Measurements from ENCODE around the gene HOGA1. TPM values are rescaled to one million over a fixed set of nuclear protein-coding genes. Genes with fewer than 3 reads are reported as not detected.

HOGA1 gene
- total RNA-seq, 1 experiment from 2014 or later = 0.15 TPM

- CTCF ChIA-PET = interaction anchor here (0.6 to 2.9 kb wide), 10 partner anchors 10 to 209 kb away, joined by 3 to 9 read pairs (median 4); partner anchors contain the start of gene HOGA1
Measured at GRCh38 chr10:97574374-97575126, 9.6 kb upstream of the HOGA1 start.

More at GRCh38 chr10:97574374-97575126, 9.6 kb upstream of the HOGA1 start:
- no peak for TF ChIP-seq PRRX2 (CRISPR knock-in tag; IDR thresholded peaks at IDR 0.05)
- no peak for TF ChIP-seq TEAD4 (CRISPR knock-in tag; IDR thresholded peaks at IDR 0.05)
- TF ChIP-seq CDX4 (CRISPR knock-in tag; IDR thresholded peaks at IDR 0.05; ENCODE audit: borderline replicate concordance) = no peak
- no peak for TF ChIP-seq MYBL2 (CRISPR knock-in tag; IDR thresholded peaks at IDR 0.05)
- TF ChIP-seq SMAD4 (CRISPR knock-in tag; IDR thresholded peaks at IDR 0.05) = no peak
- TF ChIP-seq SP1 (CRISPR knock-in tag; conservative IDR thresholded peaks at IDR 0.05) = no peak
- no peak for TF ChIP-seq FOXK1 (CRISPR knock-in tag; IDR thresholded peaks at IDR 0.05)
- no peak for TF ChIP-seq RELA (CRISPR knock-in tag; IDR thresholded peaks at IDR 0.05; ENCODE audit: borderline replicate concordance)
- no peak for TF ChIP-seq NR1H2 (CRISPR knock-in tag; IDR thresholded peaks at IDR 0.05)
- TF ChIP-seq CREB1 (CRISPR knock-in tag; IDR thresholded peaks at IDR 0.05) = no peak
- no peak for TF ChIP-seq E2F4 (CRISPR knock-in tag; IDR thresholded peaks at IDR 0.05; ENCODE audit: borderline replicate concordance, low read depth)
- TF ChIP-seq NFATC4 (CRISPR knock-in tag; IDR thresholded peaks at IDR 0.05) = no peak
- no peak for TF ChIP-seq ZNF317 (CRISPR knock-in tag; IDR thresholded peaks at IDR 0.05; ENCODE audit: borderline replicate concordance, low read depth)
- no peak for TF ChIP-seq CTCF (IDR thresholded peaks at IDR 0.05)
- no peak for TF ChIP-seq NFE2L1 (CRISPR knock-in tag; IDR thresholded peaks at IDR 0.05)
- no peak for TF ChIP-seq ZNF532 (CRISPR knock-in tag; IDR thresholded peaks at IDR 0.05; ENCODE audit: borderline replicate concordance)
- DNase-seq (ENCODE audit: low spot score) (no peak), ATAC-seq (peak; percentile 19; the same call in 1 of the 2 replicates)
- H3K27ac Mint-ChIP-seq = peak overlapping the region; percentile 5; the same call in 1 of the 2 replicates
- peaks cover 5% of the 10 kb centered on the region for H3K4me1 Mint-ChIP-seq
- POLR2A ChIA-PET = interaction anchor here (0.7 kb wide), 1 partner anchor 38 kb away, joined by 3 read pairs; no protein-coding TSS in a partner anchor
- H3K27me3 Mint-ChIP-seq (ENCODE audit: low read depth) = no peaks in the 10 kb centered on the region
- no peak overlapping the region for H3K4me3 Mint-ChIP-seq
- H3K36me3 Mint-ChIP-seq = 0 out of 2 replicates have a peak, but pooled peaks cover 5% of the 10 kb centered on the region
- H3K9me3 Mint-ChIP-seq = no peaks in the 10 kb centered on the region
